H1 (cell line): ENCODE data around the gene GNB1L.

ENCODE experiments used
- ATF3 ChIP-seq: IDR thresholded peaks from 2 replicates; pipeline ENCODE4 v1.6.1; 2011; ENCODE audit warnings: low read depth, mild to moderate bottlenecking, low read length; ENCODE audit not compliant: insufficient read depth
- BACH1 ChIP-seq: IDR thresholded peaks from 2 replicates; pipeline ENCODE4 v1.6.1; 2012; ENCODE audit warnings: low read length, improper control_type of control experiment
- CTCF ChIP-seq, 3 experiments: IDR thresholded peaks; 1 replicate in 2 of 3; 2 replicates in 1 of 3; pipeline versions ENCODE4 v1.5.1 to v1.6.1; 2011; ENCODE audit warnings: low read length in 3 of 3, mild to moderate bottlenecking in 3 of 3, inconsistent platforms in 2 of 3, low read depth in 1 of 3, moderate library complexity in 1 of 3; ENCODE audit not compliant: insufficient read depth in 1 of 3; ENCODE audit errors: control extremely low read depth in 1 of 3
- EP300 ChIP-seq, 2 experiments: IDR thresholded peaks; 1 replicate in 1 of 2; 2 replicates in 1 of 2; pipeline ENCODE4 v1.6.1; 2011 to 2012; ENCODE audit warnings: low read depth in 2 of 2, low read length in 2 of 2, mild to moderate bottlenecking in 2 of 2, borderline replicate concordance in 1 of 2, inconsistent platforms in 1 of 2, moderate library complexity in 1 of 2
- EZH2 ChIP-seq: fragments of 200-600 bp; sonication (generic); IDR thresholded peaks from 2 replicates; pipeline ENCODE4 v1.7.1; 2012; ENCODE audit warnings: low read depth, mild to moderate bottlenecking, moderate library complexity, low read length, inconsistent platforms; ENCODE audit not compliant: severe bottlenecking
- KDM1A ChIP-seq: fragments of 200-600, 300-600 bp; sonication (generic); IDR thresholded peaks from 2 replicates; pipeline ENCODE4 v1.7.1; 2016; ENCODE audit warnings: mild to moderate bottlenecking, low read length, borderline replicate concordance
- NRF1 ChIP-seq: IDR thresholded peaks from 2 replicates; pipeline ENCODE4 v1.6.1; 2011; ENCODE audit warnings: mild to moderate bottlenecking, low read depth, low read length, improper control_type of control experiment
- POLR2AphosphoS5 ChIP-seq: IDR thresholded peaks from 2 replicates; pipeline ENCODE4 v1.6.1; 2011; ENCODE audit warnings: low read depth, low read length
- RXRA ChIP-seq: IDR thresholded peaks from 2 replicates; pipeline ENCODE4 v1.6.1; 2011; ENCODE audit warnings: low read depth, mild to moderate bottlenecking, low read length, moderate library complexity; ENCODE audit not compliant: insufficient read depth
- SAP30 ChIP-seq: fragments of 300-600 bp; sonication (generic); IDR thresholded peaks from 2 replicates; pipeline ENCODE4 v1.7.1; 2012; ENCODE audit warnings: low read length, moderate library complexity, mild to moderate bottlenecking, inconsistent platforms; ENCODE audit not compliant: insufficient read depth, insufficient replicate concordance
- TAF7 ChIP-seq: optimal IDR thresholded peaks from 2 replicates; pipeline ENCODE3; 2011; ENCODE audit warnings: low read depth, mild to moderate bottlenecking, inconsistent platforms, low read length, moderate library complexity, borderline replicate concordance
- TBP ChIP-seq: IDR thresholded peaks from 2 replicates; pipeline ENCODE4 v1.6.1; 2011; ENCODE audit warnings: low read depth, low read length, improper control_type of control experiment
- TCF12 ChIP-seq: IDR thresholded peaks from 2 replicates; pipeline ENCODE4 v1.6.1; 2011; ENCODE audit warnings: low read depth, mild to moderate bottlenecking, low read length
- USF2 ChIP-seq: IDR thresholded peaks from 2 replicates; pipeline ENCODE4 v1.6.1; 2011; ENCODE audit warnings: low read length, improper control_type of control experiment

- TF ChIP-seq EP300 (IDR thresholded peaks at IDR 0.05; ENCODE audit: borderline replicate concordance in 1 of 2, low read depth in 2 of 2, low read length in 2 of 2): no peak
- no peak for TF ChIP-seq ATF3
- TF ChIP-seq CTCF (IDR thresholded peaks at IDR 0.05; ENCODE audit: control extremely low read depth in 1 of 3, insufficient read depth in 1 of 3, low read depth in 1 of 3, low read length in 3 of 3): no peak
- no peak for TF ChIP-seq BACH1
- no peak for TF ChIP-seq SAP30
- no peak for TF ChIP-seq NRF1
- peak; percentile 96 for TF ChIP-seq EZH2
- TF ChIP-seq POLR2AphosphoS5: no peak
- TF ChIP-seq KDM1A: no peak
- TF ChIP-seq TBP: no peak
- no peak for TF ChIP-seq TCF12
- TF ChIP-seq TAF7: no peak
- no peak for TF ChIP-seq RXRA
- no peak for TF ChIP-seq USF2
Observed at GRCh38 chr22:19755722-19756287, 98.9 kb downstream of the GNB1L start.
